HCT116 (cell line): ENCODE data around the gene COL5A1. TPM values are rescaled to one million over a fixed set of nuclear protein-coding genes. Genes with fewer than 3 reads are reported as not detected.

ENCODE experiments used
- ATAC-seq: fragments of 200-7000 bp; cut with Tn5 transposase; 2 replicates; pipeline ENCODE4 v1.9.1; 2020; ENCODE audit warnings: mild to moderate bottlenecking, moderate library complexity
- BruUV-seq: library from RNA; stranded (reverse); fragments of 400-500 nt; replicated peaks from 2 replicates; lab custom pipeline; 2021; lab: Mats Ljungman, UMichigan
- CTCF ChIA-PET: fragments of 300-600 bp; sonication (Branson Sonifier 250); formaldehyde crosslinking; loops from one replicate; lab custom pipeline; 2021; ENCODE audit warnings: antibody characterized with exemption; lab: Charles Lee
- POLR2A ChIA-PET: fragments of 300-600, 350-600 bp; sonication (Branson Sonifier 250); formaldehyde crosslinking; loops from one replicate; lab custom pipeline; 2021; ENCODE audit warnings: antibody characterized with exemption; lab: Charles Lee
- RAD21 ChIA-PET, 2 experiments: fragments of 300-600 bp; sonication (Branson Sonifier 250); formaldehyde crosslinking; loops; one replicate each; lab custom pipeline; 2023; ENCODE audit warnings: low total read pairs in 2 of 2; ENCODE audit not compliant: uncharacterized antibody in 2 of 2, unreplicated experiment in 2 of 2, low non-redundant PET in 1 of 2; lab: Charles Lee
- DNase-seq: peaks from one replicate; pipeline ENCODE4 v3.0.0-alpha.2; 2010; ENCODE audit warnings: low read depth, low spot score
- H2AFZ ChIP-seq: fragments of 200-600 bp; shearing (Covaris generic), sonication (generic); 2 replicates; pipeline ENCODE4 v1.6.1; 2017; ENCODE audit warnings: low read depth, mixed run types, mixed read lengths, antibody characterized with exemption, low read length; ENCODE audit not compliant: poor library complexity, severe bottlenecking
- H3K27ac ChIP-seq: 2 replicates; pipeline ENCODE4 v1.5.1; 2012; ENCODE audit warnings: low read depth, low read length
- H3K27me3 ChIP-seq: fragments of 200-600 bp; sonication (generic); 2 replicates; pipeline ENCODE4 v1.6.1; 2016; ENCODE audit warnings: mixed run types, low read length, mixed read lengths; ENCODE audit not compliant: insufficient read depth
- H3K36me3 ChIP-seq, 2 experiments: fragments of 200-500 bp in 1 of 2; fragments of 200-600 bp in 1 of 2; sonication (Bioruptor generic) in 1 of 2; sonication (generic) in 1 of 2; 2 replicates each; pipeline versions ENCODE4 v1.5.1 to v1.6.1; 2014 to 2016; ENCODE audit warnings: low read length in 2 of 2, inconsistent platforms in 1 of 2, mixed read lengths in 1 of 2, mixed run types in 1 of 2; ENCODE audit not compliant: insufficient read depth in 2 of 2, control insufficient read depth in 1 of 2
- H3K4me1 ChIP-seq, 2 experiments: fragments of 200-600 bp in 1 of 2; sonication (generic) in 1 of 2; 2 replicates each; pipeline versions ENCODE4 v1.5.1 to v1.6.1; 2012 to 2017; ENCODE audit warnings: low read length in 2 of 2, inconsistent platforms in 1 of 2, mild to moderate bottlenecking in 1 of 2, mixed read lengths in 1 of 2, mixed run types in 1 of 2, moderate library complexity in 1 of 2; ENCODE audit not compliant: insufficient read depth in 2 of 2, control insufficient read depth in 1 of 2
- H3K4me2 ChIP-seq: fragments of 200-600 bp; sonication (generic); 2 replicates; pipeline ENCODE4 v1.6.1; 2017; ENCODE audit warnings: mixed run types, low read length, mixed read lengths
- H3K4me3 ChIP-seq, 2 experiments: fragments of 200-600 bp in 1 of 2; sonication (generic) in 1 of 2; replicated peaks in 1 of 2; 2 replicates each; pipeline ENCODE4 v1.5.1; 2011 to 2016; ENCODE audit warnings: low read length in 2 of 2, control low read depth in 1 of 2, low read depth in 1 of 2, mild to moderate bottlenecking in 1 of 2, mixed read lengths in 1 of 2, mixed run types in 1 of 2
- H3K79me2 ChIP-seq: fragments of 200-600 bp; sonication (generic); 2 replicates; pipeline ENCODE4 v1.6.1; 2017; ENCODE audit warnings: mild to moderate bottlenecking, mixed run types, low read length, moderate library complexity, mixed read lengths; ENCODE audit not compliant: insufficient read depth
- H3K9ac ChIP-seq: fragments of 200-600 bp; sonication (generic); 2 replicates; pipeline ENCODE4 v1.6.1; 2016; ENCODE audit warnings: low read length, mixed read lengths
- H3K9me2 ChIP-seq: fragments of 200-600 bp; sonication (generic), shearing (Covaris generic); 2 replicates; pipeline ENCODE4 v1.6.1; 2017; ENCODE audit warnings: mixed run types, mild to moderate bottlenecking, moderate library complexity; ENCODE audit not compliant: insufficient read depth
- H3K9me3 ChIP-seq, 2 experiments: fragments of 200-500 bp in 1 of 2; fragments of 200-600 bp in 1 of 2; sonication (Bioruptor generic) in 1 of 2; sonication (generic) in 1 of 2; 2 replicates each; pipeline ENCODE4 v1.6.1; 2014 to 2017; ENCODE audit warnings: low read length in 2 of 2, mixed read lengths in 2 of 2, inconsistent platforms in 1 of 2, low read depth in 1 of 2, mild to moderate bottlenecking in 1 of 2, mixed run types in 1 of 2, moderate library complexity in 1 of 2; ENCODE audit not compliant: control insufficient read depth in 1 of 2, insufficient read depth in 1 of 2
- H4K20me1 ChIP-seq: fragments of 200-600 bp; sonication (generic), shearing (Covaris generic); 2 replicates; pipeline ENCODE4 v1.6.1; 2017; ENCODE audit warnings: mixed run types, mild to moderate bottlenecking, moderate library complexity; ENCODE audit not compliant: insufficient read depth
- CBX3 ChIP-seq: IDR thresholded peaks from 2 replicates; pipeline ENCODE4 v1.6.1; 2012; ENCODE audit warnings: low read depth
- CEBPB ChIP-seq: IDR thresholded peaks from 2 replicates; pipeline ENCODE4 v1.6.1; 2012; ENCODE audit warnings: low read depth
- EGR1 ChIP-seq: IDR thresholded peaks from 2 replicates; pipeline ENCODE4 v1.6.1; 2012; ENCODE audit warnings: low read depth
- ELF1 ChIP-seq: IDR thresholded peaks from 2 replicates; pipeline ENCODE4 v1.6.1; 2012; ENCODE audit warnings: low read depth, borderline replicate concordance
- EZH2 ChIP-seq: fragments of 200-600 bp; sonication (generic); IDR thresholded peaks from 2 replicates; pipeline ENCODE4 v1.6.1; 2017; ENCODE audit warnings: antibody characterized with exemption, mixed run types
- FOSL1 ChIP-seq: IDR thresholded peaks from 2 replicates; pipeline ENCODE4 v1.6.1; 2012; ENCODE audit warnings: low read depth
- JUND ChIP-seq: IDR thresholded peaks from 2 replicates; pipeline ENCODE4 v1.6.1; 2012
- POLR2AphosphoS5 ChIP-seq: IDR thresholded peaks from 2 replicates; pipeline ENCODE4 v1.6.1; 2011; ENCODE audit warnings: mild to moderate bottlenecking, low read depth, low read length, moderate library complexity
- RAD21 ChIP-seq: IDR thresholded peaks from 2 replicates; pipeline ENCODE4 v1.6.1; 2012; ENCODE audit warnings: low read depth, mild to moderate bottlenecking
- SIN3A ChIP-seq: IDR thresholded peaks from 2 replicates; pipeline ENCODE4 v1.6.1; 2012; ENCODE audit warnings: low read depth
- SP1 ChIP-seq: IDR thresholded peaks from 2 replicates; pipeline ENCODE4 v1.6.1; 2012; ENCODE audit warnings: low read depth
- SRF ChIP-seq: IDR thresholded peaks from 2 replicates; pipeline ENCODE4 v1.6.1; 2012; ENCODE audit warnings: low read depth
- TCF7L2 ChIP-seq: IDR thresholded peaks from 2 replicates; pipeline ENCODE4 v1.7.0; 2011; ENCODE audit warnings: borderline replicate concordance, inconsistent platforms; ENCODE audit not compliant: insufficient read depth, insufficient read length; ENCODE audit errors: extremely low read depth
- ZFX ChIP-seq: fragments of 450-650 bp; IDR thresholded peaks from 2 replicates; pipeline ENCODE4 v1.6.1; 2017
- intact Hi-C: fragments of 100-400 bp; cut with micrococcal nuclease; formaldehyde crosslinking; loops from 2 replicates; pipeline ENCODE4 v1.10.0; 2022
- total RNA-seq: library from RNA; stranded (reverse); gene quantifications from one replicate; pipeline ENCODE4 v1.2.1, GENCODE V29; 2021; ENCODE audit not compliant: unreplicated experiment
- TF ChIP-seq, protein P1 (sequence below): IDR thresholded peaks from 2 replicates; pipeline ENCODE4 v1.6.1; 2011; ENCODE audit warnings: mild to moderate bottlenecking, low read length, moderate library complexity; ENCODE audit not compliant: insufficient replicate concordance; ENCODE audit errors: extremely low read depth
- TF ChIP-seq, protein P2 (sequence below), 3 experiments: fragments of 200-600 bp in 1 of 3; sonication (generic) in 1 of 3; IDR thresholded peaks in 2 of 3; conservative IDR thresholded peaks in 1 of 3; 2 replicates each; pipeline ENCODE4 v1.5.1; 2012 to 2017; ENCODE audit warnings: low read depth in 2 of 3, low read length in 2 of 3, antibody characterized with exemption in 1 of 3, borderline replicate concordance in 1 of 3, control low read depth in 1 of 3, mild to moderate bottlenecking in 1 of 3, mixed read lengths in 1 of 3, mixed run types in 1 of 3, moderate library complexity in 1 of 3; ENCODE audit not compliant: insufficient read depth in 1 of 3
- TF ChIP-seq, protein P3 (sequence below): IDR thresholded peaks from 2 replicates; pipeline ENCODE4 v1.6.1; 2012
- TF ChIP-seq, protein P4 (sequence below): IDR thresholded peaks from 2 replicates; pipeline ENCODE4 v1.6.1; 2012; ENCODE audit warnings: low read depth

COL5A1 gene
- total RNA-seq, 1 experiment from 2014 or later: 0.30 TPM

DNA sequence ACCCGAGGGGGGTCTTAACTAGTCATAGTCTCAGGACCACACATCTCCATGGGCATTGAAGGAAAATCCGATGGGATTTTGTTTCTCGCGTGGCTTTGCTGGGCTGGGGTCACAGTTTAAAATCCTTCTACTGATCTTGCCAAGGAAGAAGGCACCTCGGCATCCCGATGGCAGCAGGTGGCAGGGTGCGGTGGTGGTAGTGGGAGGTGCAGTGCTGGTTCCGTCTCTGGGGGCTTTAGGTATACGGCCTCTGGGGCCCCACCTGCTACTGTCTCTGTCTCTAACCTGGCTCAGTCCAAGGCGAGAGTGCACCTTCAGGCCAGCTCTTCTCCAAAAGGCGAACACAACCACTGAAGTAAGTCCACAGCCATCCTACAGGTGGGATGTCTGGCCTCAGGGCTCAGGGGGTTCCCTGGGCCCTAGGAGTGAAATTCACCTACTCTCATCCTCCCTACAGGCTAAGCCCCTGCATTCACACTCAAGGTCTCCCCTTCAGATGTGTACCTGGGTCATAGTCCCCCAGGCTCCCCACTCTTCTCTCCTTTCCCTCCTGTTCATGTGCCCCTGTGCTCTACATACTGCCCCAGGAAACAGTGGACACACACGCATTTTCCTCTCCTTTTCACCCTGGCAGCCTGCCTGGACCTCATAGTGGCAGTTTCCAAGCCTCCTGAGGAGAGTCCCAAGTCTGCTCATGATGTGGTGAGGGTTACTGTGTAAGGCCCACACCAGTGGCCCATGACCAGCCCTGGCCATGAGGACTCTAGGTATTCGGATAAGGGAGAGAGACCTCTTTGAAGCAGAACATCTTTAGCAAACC, 238.3 kb downstream of the COL5A1 start:
- RAD21 ChIA-PET: no interaction called here
- DNase-seq (no peak), ATAC-seq (no peak)
- Histone ChIP-seq H4K20me1 (no peaks in the 10 kb centered on the region), H3K36me3 (no peaks in the 10 kb centered on the region), H3K79me2 (no peaks in the 10 kb centered on the region), H3K4me3 (no peak overlapping the region), H3K9me3 (no peaks in the 10 kb centered on the region), H3K4me1 (no peaks in the 10 kb centered on the region), H3K4me2 (no peak overlapping the region), H3K9ac (no peak overlapping the region), H3K27ac (no peak overlapping the region)
- CTCF ChIA-PET: no interaction called here
- POLR2A ChIA-PET: no interaction called here
- TF ChIP-seq ELF1 (no peak), RAD21 (no peak), POLR2AphosphoS5 (no peak), EZH2 (no peak), ZFX (no peak), SRF (no peak), CBX3 (no peak), TCF7L2 (no peak), FOSL1 (no peak), JUND (no peak), SP1 (no peak), SIN3A (no peak), CEBPB (no peak), EGR1 (no peak)
- TF ChIP-seq, protein P1, sequence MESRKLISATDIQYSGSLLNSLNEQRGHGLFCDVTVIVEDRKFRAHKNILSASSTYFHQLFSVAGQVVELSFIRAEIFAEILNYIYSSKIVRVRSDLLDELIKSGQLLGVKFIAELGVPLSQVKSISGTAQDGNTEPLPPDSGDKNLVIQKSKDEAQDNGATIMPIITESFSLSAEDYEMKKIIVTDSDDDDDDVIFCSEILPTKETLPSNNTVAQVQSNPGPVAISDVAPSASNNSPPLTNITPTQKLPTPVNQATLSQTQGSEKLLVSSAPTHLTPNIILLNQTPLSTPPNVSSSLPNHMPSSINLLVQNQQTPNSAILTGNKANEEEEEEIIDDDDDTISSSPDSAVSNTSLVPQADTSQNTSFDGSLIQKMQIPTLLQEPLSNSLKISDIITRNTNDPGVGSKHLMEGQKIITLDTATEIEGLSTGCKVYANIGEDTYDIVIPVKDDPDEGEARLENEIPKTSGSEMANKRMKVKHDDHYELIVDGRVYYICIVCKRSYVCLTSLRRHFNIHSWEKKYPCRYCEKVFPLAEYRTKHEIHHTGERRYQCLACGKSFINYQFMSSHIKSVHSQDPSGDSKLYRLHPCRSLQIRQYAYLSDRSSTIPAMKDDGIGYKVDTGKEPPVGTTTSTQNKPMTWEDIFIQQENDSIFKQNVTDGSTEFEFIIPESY: no peak
- TF ChIP-seq, protein P2, sequence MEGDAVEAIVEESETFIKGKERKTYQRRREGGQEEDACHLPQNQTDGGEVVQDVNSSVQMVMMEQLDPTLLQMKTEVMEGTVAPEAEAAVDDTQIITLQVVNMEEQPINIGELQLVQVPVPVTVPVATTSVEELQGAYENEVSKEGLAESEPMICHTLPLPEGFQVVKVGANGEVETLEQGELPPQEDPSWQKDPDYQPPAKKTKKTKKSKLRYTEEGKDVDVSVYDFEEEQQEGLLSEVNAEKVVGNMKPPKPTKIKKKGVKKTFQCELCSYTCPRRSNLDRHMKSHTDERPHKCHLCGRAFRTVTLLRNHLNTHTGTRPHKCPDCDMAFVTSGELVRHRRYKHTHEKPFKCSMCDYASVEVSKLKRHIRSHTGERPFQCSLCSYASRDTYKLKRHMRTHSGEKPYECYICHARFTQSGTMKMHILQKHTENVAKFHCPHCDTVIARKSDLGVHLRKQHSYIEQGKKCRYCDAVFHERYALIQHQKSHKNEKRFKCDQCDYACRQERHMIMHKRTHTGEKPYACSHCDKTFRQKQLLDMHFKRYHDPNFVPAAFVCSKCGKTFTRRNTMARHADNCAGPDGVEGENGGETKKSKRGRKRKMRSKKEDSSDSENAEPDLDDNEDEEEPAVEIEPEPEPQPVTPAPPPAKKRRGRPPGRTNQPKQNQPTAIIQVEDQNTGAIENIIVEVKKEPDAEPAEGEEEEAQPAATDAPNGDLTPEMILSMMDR (IDR thresholded peaks at IDR 0.05 in 2 of 3, conservative IDR thresholded peaks at IDR 0.05 in 1 of 3; ENCODE audit: borderline replicate concordance in 1 of 3, insufficient read depth in 1 of 3, low read depth in 2 of 3, low read length in 2 of 3): no peak
- TF ChIP-seq, protein P3, sequence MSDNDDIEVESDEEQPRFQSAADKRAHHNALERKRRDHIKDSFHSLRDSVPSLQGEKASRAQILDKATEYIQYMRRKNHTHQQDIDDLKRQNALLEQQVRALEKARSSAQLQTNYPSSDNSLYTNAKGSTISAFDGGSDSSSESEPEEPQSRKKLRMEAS: no peak
- TF ChIP-seq, protein P4, sequence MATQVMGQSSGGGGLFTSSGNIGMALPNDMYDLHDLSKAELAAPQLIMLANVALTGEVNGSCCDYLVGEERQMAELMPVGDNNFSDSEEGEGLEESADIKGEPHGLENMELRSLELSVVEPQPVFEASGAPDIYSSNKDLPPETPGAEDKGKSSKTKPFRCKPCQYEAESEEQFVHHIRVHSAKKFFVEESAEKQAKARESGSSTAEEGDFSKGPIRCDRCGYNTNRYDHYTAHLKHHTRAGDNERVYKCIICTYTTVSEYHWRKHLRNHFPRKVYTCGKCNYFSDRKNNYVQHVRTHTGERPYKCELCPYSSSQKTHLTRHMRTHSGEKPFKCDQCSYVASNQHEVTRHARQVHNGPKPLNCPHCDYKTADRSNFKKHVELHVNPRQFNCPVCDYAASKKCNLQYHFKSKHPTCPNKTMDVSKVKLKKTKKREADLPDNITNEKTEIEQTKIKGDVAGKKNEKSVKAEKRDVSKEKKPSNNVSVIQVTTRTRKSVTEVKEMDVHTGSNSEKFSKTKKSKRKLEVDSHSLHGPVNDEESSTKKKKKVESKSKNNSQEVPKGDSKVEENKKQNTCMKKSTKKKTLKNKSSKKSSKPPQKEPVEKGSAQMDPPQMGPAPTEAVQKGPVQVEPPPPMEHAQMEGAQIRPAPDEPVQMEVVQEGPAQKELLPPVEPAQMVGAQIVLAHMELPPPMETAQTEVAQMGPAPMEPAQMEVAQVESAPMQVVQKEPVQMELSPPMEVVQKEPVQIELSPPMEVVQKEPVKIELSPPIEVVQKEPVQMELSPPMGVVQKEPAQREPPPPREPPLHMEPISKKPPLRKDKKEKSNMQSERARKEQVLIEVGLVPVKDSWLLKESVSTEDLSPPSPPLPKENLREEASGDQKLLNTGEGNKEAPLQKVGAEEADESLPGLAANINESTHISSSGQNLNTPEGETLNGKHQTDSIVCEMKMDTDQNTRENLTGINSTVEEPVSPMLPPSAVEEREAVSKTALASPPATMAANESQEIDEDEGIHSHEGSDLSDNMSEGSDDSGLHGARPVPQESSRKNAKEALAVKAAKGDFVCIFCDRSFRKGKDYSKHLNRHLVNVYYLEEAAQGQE: no peak
- TF ChIP-seq, all 23 proteins: peak for 0
- no peak overlapping the region for H2AFZ ChIP-seq
- H3K9me2 ChIP-seq: no peaks in the 10 kb centered on the region
- peaks cover 4% of the 10 kb centered on the region for H3K27me3 ChIP-seq
- BruUV-seq: no TSS peak
- intact Hi-C loops: no loop called here
